Stimulated activated naive CD4-positive, alpha-beta T cell treated with Interleukin-2 at 50 U/mL for 16 hours (primary cell): ENCODE results near the gene PRDX1.

Experiments used
- DNase-seq: peaks from one replicate; lab custom pipeline; 2025; lab: John Stamatoyannopoulos, UW

PRDX1 gene

DNA sequence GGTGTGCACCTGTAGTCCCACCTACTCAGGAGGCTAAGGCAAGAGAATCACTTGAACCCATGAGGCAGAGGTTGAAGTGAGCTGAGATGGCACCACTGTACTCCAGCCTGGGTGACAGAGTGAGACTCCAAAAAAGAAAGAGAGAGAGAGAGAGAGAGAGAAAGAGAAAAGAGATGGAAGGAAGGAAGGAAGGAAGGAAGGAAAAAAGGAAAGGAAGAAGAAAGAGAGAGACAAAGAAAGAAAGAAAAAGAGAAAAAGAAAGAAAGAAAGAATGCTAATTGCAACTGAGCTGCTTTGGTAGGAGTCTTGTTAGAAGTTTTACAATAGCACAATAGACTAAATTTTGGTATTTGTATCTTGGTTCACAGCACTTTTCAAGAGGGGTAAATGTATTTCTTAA lies 56.4 kb downstream of the PRDX1 start:
- no peak for DNase-seq
